DMS 273 (cell line): Measurements from ENCODE around the gene FHL2.

Experiments used
- DNase-seq: peaks from one replicate; lab custom pipeline; 2025; ENCODE audit not compliant: unreplicated experiment; lab: John Stamatoyannopoulos, UW

The FHL2 gene

DNA sequence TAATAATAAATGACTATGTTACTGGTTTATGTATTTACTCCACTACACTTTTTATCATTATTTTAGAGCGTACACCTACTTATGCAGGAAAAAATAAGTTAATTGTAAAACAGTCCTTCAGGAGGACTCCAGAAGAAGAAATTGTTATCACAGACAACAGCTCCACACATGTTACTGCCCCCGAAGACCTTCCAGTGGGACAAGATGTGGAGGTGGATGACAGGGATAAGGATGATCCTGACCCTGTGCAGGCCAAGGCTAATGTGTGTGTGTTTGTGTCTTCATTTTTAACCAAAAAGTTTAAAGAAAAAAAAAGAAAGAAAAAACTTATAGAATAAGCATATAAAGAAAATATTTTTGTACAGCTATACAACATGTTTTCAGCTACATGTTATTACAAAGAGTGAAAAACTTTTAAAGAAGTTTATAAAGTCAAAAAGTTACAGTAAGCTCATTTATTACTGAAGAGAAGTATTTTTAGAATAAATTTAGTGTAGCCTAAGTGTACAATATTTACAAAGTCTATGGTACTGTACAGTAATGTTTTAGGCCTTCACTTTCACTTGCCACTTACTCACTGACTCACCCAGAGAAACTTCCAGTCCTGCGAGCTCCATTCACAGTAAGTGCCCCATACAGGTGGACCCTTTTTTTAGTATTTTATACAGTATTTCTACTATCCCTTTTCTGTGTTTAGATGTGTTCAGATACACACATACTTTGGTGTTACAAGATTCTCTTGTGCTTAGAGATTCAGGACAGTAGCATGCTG lies 76.8 kb downstream of the FHL2 start:
- no peak for DNase-seq

DNA sequence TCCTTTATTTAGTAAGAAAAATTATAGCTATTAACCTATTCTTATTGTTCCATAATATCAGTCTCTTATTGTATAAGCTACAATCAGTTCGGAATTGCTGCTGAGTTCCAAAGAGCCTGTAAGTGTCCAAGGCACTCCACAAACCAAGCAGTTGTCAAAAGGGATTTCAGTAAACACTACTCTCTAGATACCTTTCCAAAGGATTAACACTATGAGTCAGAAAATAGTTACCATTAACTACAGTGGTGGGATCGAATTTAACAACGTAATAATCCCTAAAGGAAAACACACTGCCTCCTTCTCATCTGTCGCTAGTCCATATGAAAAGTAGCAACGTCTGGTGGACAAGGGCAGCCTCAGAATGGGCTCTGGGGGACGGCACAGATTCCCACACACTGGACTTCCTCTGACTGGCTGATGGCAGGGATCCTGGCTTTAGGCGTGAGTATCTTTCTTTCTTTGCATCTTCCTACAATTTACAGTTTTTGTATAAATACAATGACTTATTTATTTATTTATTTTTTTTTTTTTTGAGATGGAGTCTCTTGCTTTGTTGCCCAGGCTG lies 78.1 kb downstream of the FHL2 start:
- peak; percentile 15 for DNase-seq

GRCh38 chr2:105317937-105318336 lies 80.9 kb downstream of the FHL2 start:
- no peak for DNase-seq

DNA sequence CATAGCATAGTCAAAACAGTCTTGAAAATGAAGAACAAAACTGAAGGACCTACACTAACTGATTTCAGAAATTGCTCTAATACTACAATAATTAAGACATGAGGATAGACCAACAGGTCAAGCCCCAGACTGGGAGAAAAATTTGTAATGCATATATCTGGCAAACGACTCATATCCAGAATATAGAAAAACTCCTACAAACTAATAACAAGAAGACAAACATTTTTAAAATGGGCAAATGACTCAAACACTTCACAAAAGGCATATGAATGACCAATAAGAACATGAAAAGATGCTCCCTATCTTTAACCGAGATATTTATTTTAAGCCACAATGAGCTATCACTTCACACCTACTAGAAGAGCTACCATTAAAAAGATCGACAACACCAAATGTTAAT lies 83.5 kb downstream of the FHL2 start:
- no peak for DNase-seq

- DNase-seq: no peak
Measured at GRCh38 chr2:105313877-105314276, 85.0 kb downstream of the FHL2 start.
